Measurements from ENCODE around the gene STK10. TPM values are rescaled to one million over a fixed set of nuclear protein-coding genes. Genes with fewer than 3 reads are reported as not detected.
A peak's percentile ranks its signal among the peaks of the same experiment; 100 is the strongest.

The STK10 gene
- total RNA-seq, 2 experiments from 2014 or later = 211 to 229 TPM

- peak overlapping the region; percentile 97 to 98 for H3K27ac ChIP-seq (ENCODE audit: low read depth in 1 of 2, low read length in 2 of 2)
- peaks cover 99% of the 10 kb centered on the region for H3K4me1 ChIP-seq (ENCODE audit: insufficient read depth, low read length)
- H3K27ac Mint-ChIP-seq = peak overlapping the region; percentile 98
- ATAC-seq (ENCODE audit: poor library complexity) (peak; percentile 12), DNase-seq (peak in 8 of 14 experiments; percentile 28 to 70 (median 54))
- H3K36me3 Mint-ChIP-seq (ENCODE audit: low read depth) = peaks cover 67% of the 10 kb centered on the region
- peak overlapping the region; percentile 57 for H3K4me3 ChIP-seq (ENCODE audit: low read length)
- peak overlapping the region; percentile 91 for H3K4me3 Mint-ChIP-seq
- peaks cover 93% of the 10 kb centered on the region for H3K4me1 Mint-ChIP-seq (ENCODE audit: low read depth)
- H3K27me3 Mint-ChIP-seq = no peaks in the 10 kb centered on the region
- POLR2A ChIA-PET = interaction anchor here (0.6 to 10.4 kb wide), 14 partner anchors 8 to 1709 kb away, joined by 3 to 592 read pairs (median 7); partner anchors contain the start of genes CPEB4, FBXW11, STK10 and UBTD2
- no peak for TF ChIP-seq CTCF (IDR thresholded peaks at IDR 0.05)
- no peaks in the 10 kb centered on the region for H3K9me3 ChIP-seq (ENCODE audit: control insufficient read depth in 1 of 2, insufficient read depth in 1 of 2, low read length in 2 of 2)
- H3K27me3 ChIP-seq (ENCODE audit: control insufficient read depth in 1 of 2, insufficient read depth in 2 of 2, low read length in 2 of 2) = no peaks in the 10 kb centered on the region
- H3K36me3 ChIP-seq (ENCODE audit: insufficient read depth, low read length) = peaks cover 25% of the 10 kb centered on the region
- CTCF ChIA-PET = interaction anchor here (0.7 to 2.4 kb wide), 4 partner anchors 9 to 172 kb away, joined by 3 to 11 read pairs (median 4); partner anchors contain the start of genes FBXW11 and STK10
- no peaks in the 10 kb centered on the region for H3K9me3 Mint-ChIP-seq
- intact Hi-C loops (cut with DNase I, micrococcal nuclease) = loop anchor here in 1 of 2 experiments (5.0 to 10.0 kb wide), 2 partner anchors 36 to 586 kb away; no protein-coding TSS in a partner anchor
Observed at GRCh38 chr5:172178301-172178987, 9.6 kb downstream of the STK10 start.

- H3K4me1 Mint-ChIP-seq (ENCODE audit: low read depth) = peaks cover 94% of the 10 kb centered on the region
- Histone ChIP-seq H3K27me3 (ENCODE audit: control insufficient read depth in 1 of 2, insufficient read depth in 2 of 2, low read length in 2 of 2) (no peaks in the 10 kb centered on the region), H3K36me3 (ENCODE audit: insufficient read depth, low read length) (peaks cover 20% of the 10 kb centered on the region), H3K4me1 (ENCODE audit: insufficient read depth, low read length) (peaks cover 99% of the 10 kb centered on the region), H3K27ac (ENCODE audit: low read depth in 1 of 2, low read length in 2 of 2) (peak overlapping the region; percentile 97 to 98), H3K9me3 (ENCODE audit: control insufficient read depth in 1 of 2, insufficient read depth in 1 of 2, low read length in 2 of 2) (no peaks in the 10 kb centered on the region), H3K4me3 (ENCODE audit: low read length) (no peak overlapping the region)
- ChIA-PET POLR2A (interaction anchor here (4.6 to 10.4 kb wide), 4 partner anchors 10 to 66 kb away, joined by 27 to 592 read pairs (median 65); partner anchors contain the start of gene STK10), CTCF (interaction anchor here (1.8 to 2.4 kb wide), 2 partner anchors 10 to 106 kb away, joined by 4 to 11 read pairs; partner anchors contain the start of genes STK10 and UBTD2)
- intact Hi-C loops (cut with DNase I, micrococcal nuclease) = loop anchor here in 1 of 2 experiments (5.0 to 10.0 kb wide), 2 partner anchors 35 to 588 kb away; no protein-coding TSS in a partner anchor
- H3K27me3 Mint-ChIP-seq = no peaks in the 10 kb centered on the region
- no peaks in the 10 kb centered on the region for H3K9me3 Mint-ChIP-seq
- peak overlapping the region; percentile 91 for H3K4me3 Mint-ChIP-seq
- ATAC-seq (ENCODE audit: poor library complexity) (no peak), DNase-seq (peak in 2 of 14 experiments; percentile 37 to 51)
- peak overlapping the region; percentile 98 for H3K27ac Mint-ChIP-seq
- peaks cover 57% of the 10 kb centered on the region for H3K36me3 Mint-ChIP-seq (ENCODE audit: low read depth)
- TF ChIP-seq CTCF (IDR thresholded peaks at IDR 0.05) = no peak
Observed at GRCh38 chr5:172177176-172177575, 10.8 kb downstream of the STK10 start.

- no peaks in the 10 kb centered on the region for H3K9me3 ChIP-seq (ENCODE audit: control insufficient read depth in 1 of 2, insufficient read depth in 1 of 2, low read length in 2 of 2)
- H3K27ac Mint-ChIP-seq = peak overlapping the region; percentile 98
- intact Hi-C loops (cut with DNase I, micrococcal nuclease) = loop anchor here (1.0 to 10.0 kb wide), 5 partner anchors 11 to 590 kb away; partner anchors contain the start of gene STK10 (in 1 of the 2)
- peaks cover 51% of the 10 kb centered on the region for H3K36me3 Mint-ChIP-seq (ENCODE audit: low read depth)
- peak overlapping the region; percentile 65 for H3K4me3 ChIP-seq (ENCODE audit: low read length)
- no peak for TF ChIP-seq CTCF (IDR thresholded peaks at IDR 0.05)
- H3K9me3 Mint-ChIP-seq = no peaks in the 10 kb centered on the region
- peaks cover 21% of the 10 kb centered on the region for H3K36me3 ChIP-seq (ENCODE audit: insufficient read depth, low read length)
- peak overlapping the region; percentile 91 for H3K4me3 Mint-ChIP-seq
- POLR2A ChIA-PET = interaction anchor here (1.0 to 10.4 kb wide), 29 partner anchors 11 to 1743 kb away, joined by 3 to 592 read pairs (median 9); partner anchors contain the start of genes DUSP1, FBXW11, NPM1 and STK10
- H3K4me1 Mint-ChIP-seq (ENCODE audit: low read depth) = peaks cover 94% of the 10 kb centered on the region
- peak; percentile 83 to 97 (median 92) for DNase-seq
- peak overlapping the region; percentile 97 to 98 for H3K27ac ChIP-seq (ENCODE audit: low read depth in 1 of 2, low read length in 2 of 2)
- no peaks in the 10 kb centered on the region for H3K27me3 Mint-ChIP-seq
- peaks cover 98% of the 10 kb centered on the region for H3K4me1 ChIP-seq (ENCODE audit: insufficient read depth, low read length)
- ATAC-seq (ENCODE audit: poor library complexity) = peak; percentile 72
- CTCF ChIA-PET = interaction anchor here (1.4 to 4.8 kb wide), 4 partner anchors 11 to 118 kb away, joined by 3 to 85 read pairs (median 6); partner anchors contain the start of gene STK10
- no peaks in the 10 kb centered on the region for H3K27me3 ChIP-seq (ENCODE audit: control insufficient read depth in 1 of 2, insufficient read depth in 2 of 2, low read length in 2 of 2)
Observed at GRCh38 chr5:172175263-172175719, 12.7 kb downstream of the STK10 start.
